DOHH2 (cell line): Measurements from ENCODE around the gene CYP26C1.

Source experiments
- H3F3A ChIP-seq: fragments of 200-600 bp; sonication (generic), shearing (Covaris generic); 2 replicates; pipeline ENCODE4 v1.6.0; 2016; ENCODE audit warnings: antibody characterized with exemption, mild to moderate bottlenecking; ENCODE audit not compliant: control insufficient read depth, insufficient read depth
- H3K27ac ChIP-seq: fragments of 200-600 bp; sonication (generic); 2 replicates; pipeline ENCODE4 v1.5.1; 2014; ENCODE audit warnings: low read depth, mild to moderate bottlenecking, low read length, moderate library complexity
- H3K27me3 ChIP-seq: fragments of 200-600 bp; sonication (generic); 2 replicates; pipeline ENCODE4 v1.6.1; 2014; ENCODE audit warnings: mild to moderate bottlenecking, low read length, mixed read lengths; ENCODE audit not compliant: control insufficient read depth
- H3K36me3 ChIP-seq: fragments of 200-600 bp; sonication (generic); 2 replicates; pipeline ENCODE4 v1.6.1; 2014; ENCODE audit warnings: mild to moderate bottlenecking, low read length, moderate library complexity, mixed read lengths; ENCODE audit not compliant: control insufficient read depth
- H3K4me1 ChIP-seq: fragments of 200-600 bp; sonication (generic); 2 replicates; pipeline ENCODE4 v1.6.1; 2014; ENCODE audit warnings: mild to moderate bottlenecking, low read length, mixed read lengths; ENCODE audit not compliant: control insufficient read depth
- H3K4me2 ChIP-seq: fragments of 200-600 bp; sonication (generic); 2 replicates; pipeline ENCODE4 v1.6.0; 2014; ENCODE audit warnings: mild to moderate bottlenecking, low read length, moderate library complexity
- H3K4me3 ChIP-seq: fragments of 200-600 bp; sonication (generic); 2 replicates; pipeline ENCODE4 v1.5.1; 2014; ENCODE audit warnings: mild to moderate bottlenecking, low read length, mixed read lengths
- H3K79me2 ChIP-seq: fragments of 200-600 bp; sonication (generic); 2 replicates; pipeline ENCODE4 v1.6.1; 2014; ENCODE audit warnings: mild to moderate bottlenecking, low read length, mixed read lengths; ENCODE audit not compliant: control insufficient read depth
- H3K9me2 ChIP-seq: fragments of 200-600 bp; sonication (generic); replicated peaks from 2 replicates; pipeline ENCODE4 v1.6.1; 2014; ENCODE audit warnings: mild to moderate bottlenecking, low read length, mixed read lengths; ENCODE audit not compliant: control insufficient read depth
- H3K9me3 ChIP-seq: fragments of 200-600 bp; sonication (generic); 2 replicates; pipeline ENCODE4 v1.6.1; 2014; ENCODE audit warnings: antibody characterized with exemption, low read length, mixed read lengths; ENCODE audit not compliant: control insufficient read depth, insufficient read depth
- H4K20me1 ChIP-seq: fragments of 200-600 bp; sonication (generic); 2 replicates; pipeline ENCODE4 v1.6.0; 2014; ENCODE audit warnings: low read depth, mild to moderate bottlenecking, antibody characterized with exemption, low read length, moderate library complexity; ENCODE audit not compliant: control insufficient read depth, insufficient read depth
- EZH2phosphoT487 ChIP-seq: fragments of 200-600 bp; sonication (generic); IDR thresholded peaks from 2 replicates; pipeline ENCODE4 v1.6.1; 2017; ENCODE audit warnings: borderline replicate concordance, mild to moderate bottlenecking, antibody characterized with exemption, low read length, moderate library complexity, mixed read lengths
- TF ChIP-seq, protein P1 (sequence below): fragments of 200-600 bp; sonication (generic); IDR thresholded peaks from one replicate; pipeline ENCODE4 v1.5.1; 2014; ENCODE audit warnings: antibody characterized with exemption, mild to moderate bottlenecking, low read depth, low read length; ENCODE audit not compliant: poor library complexity, severe bottlenecking

The CYP26C1 gene

DNA sequence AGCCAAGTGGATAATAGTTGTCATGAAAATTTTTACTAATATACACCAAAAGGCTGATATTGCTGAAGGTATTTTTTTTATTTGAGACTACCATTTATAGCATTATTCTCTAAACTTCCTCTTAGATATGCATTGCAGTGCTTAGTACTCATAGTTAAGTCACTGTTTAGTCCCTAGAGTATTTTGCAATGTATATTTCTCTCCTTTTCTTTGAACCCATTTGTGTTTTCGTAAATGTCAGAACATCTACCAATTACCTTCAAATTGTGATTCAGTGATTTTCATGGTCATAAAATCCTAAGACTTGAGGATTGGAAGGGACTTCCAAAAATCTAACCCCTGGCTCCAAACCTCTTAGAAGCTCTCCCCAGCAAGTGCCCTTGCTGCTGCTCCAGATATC is 21.5 kb upstream of the CYP26C1 start:
- no peak overlapping the region for H3K4me3 ChIP-seq
- no peaks in the 10 kb centered on the region for H3F3A ChIP-seq
- peaks cover 13% of the 10 kb centered on the region for H3K4me1 ChIP-seq
- H3K79me2 ChIP-seq, result no peaks in the 10 kb centered on the region
- H3K4me2 ChIP-seq, result peak overlapping the region; percentile 45
- H3K27ac ChIP-seq, result no peak overlapping the region
- no peaks in the 10 kb centered on the region for H3K36me3 ChIP-seq
- TF ChIP-seq, protein P1, sequence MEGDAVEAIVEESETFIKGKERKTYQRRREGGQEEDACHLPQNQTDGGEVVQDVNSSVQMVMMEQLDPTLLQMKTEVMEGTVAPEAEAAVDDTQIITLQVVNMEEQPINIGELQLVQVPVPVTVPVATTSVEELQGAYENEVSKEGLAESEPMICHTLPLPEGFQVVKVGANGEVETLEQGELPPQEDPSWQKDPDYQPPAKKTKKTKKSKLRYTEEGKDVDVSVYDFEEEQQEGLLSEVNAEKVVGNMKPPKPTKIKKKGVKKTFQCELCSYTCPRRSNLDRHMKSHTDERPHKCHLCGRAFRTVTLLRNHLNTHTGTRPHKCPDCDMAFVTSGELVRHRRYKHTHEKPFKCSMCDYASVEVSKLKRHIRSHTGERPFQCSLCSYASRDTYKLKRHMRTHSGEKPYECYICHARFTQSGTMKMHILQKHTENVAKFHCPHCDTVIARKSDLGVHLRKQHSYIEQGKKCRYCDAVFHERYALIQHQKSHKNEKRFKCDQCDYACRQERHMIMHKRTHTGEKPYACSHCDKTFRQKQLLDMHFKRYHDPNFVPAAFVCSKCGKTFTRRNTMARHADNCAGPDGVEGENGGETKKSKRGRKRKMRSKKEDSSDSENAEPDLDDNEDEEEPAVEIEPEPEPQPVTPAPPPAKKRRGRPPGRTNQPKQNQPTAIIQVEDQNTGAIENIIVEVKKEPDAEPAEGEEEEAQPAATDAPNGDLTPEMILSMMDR, result no peak
- no peak for TF ChIP-seq EZH2phosphoT487
- no peaks in the 10 kb centered on the region for H3K27me3 ChIP-seq
- no peaks in the 10 kb centered on the region for H3K9me2 ChIP-seq
- H4K20me1 ChIP-seq, result no peaks in the 10 kb centered on the region
- no peaks in the 10 kb centered on the region for H3K9me3 ChIP-seq

DNA sequence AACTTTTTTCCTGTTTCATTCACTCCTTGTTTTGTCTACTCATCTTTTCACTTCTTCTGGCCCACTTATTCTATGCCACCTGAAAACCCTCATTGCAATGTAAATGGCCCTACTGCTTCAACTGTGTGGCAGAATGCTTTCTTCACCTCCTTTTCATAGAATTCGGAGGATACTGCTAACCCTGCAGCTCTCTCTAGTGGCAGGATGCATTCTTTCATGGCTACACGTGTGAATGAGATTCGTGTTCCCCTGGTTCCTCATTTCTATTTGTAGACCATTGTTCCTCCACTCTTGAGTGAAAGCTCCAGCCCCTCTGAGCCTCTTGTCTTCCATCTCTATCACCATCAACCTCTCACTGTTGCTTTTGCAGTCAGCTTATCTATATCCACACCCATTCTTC is 20.9 kb upstream of the CYP26C1 start:
- H3K9me2 ChIP-seq, result no peaks in the 10 kb centered on the region

DNA sequence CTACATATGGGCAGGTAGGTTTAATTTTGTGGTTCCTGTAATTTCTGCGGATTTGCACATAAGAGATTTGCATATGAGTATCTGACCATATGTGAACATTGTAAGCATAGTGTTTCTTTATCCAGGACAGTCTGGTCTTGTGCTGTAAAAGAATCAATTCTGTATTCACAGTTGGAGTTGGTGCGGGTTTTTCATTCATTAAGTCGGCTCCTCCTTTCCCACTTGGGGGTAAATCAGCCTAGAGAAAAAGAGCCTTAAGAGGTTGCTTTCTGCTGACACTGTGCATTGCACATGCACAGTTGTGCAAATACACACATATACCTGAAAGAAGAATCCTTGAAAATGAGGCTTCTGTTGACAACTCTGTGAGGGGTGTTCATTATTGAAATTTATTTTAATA is 6.1 kb upstream of the CYP26C1 start:
- no peak for TF ChIP-seq EZH2phosphoT487
- TF ChIP-seq, protein P1, result no peak
- no peaks in the 10 kb centered on the region for H3K79me2 ChIP-seq
- H3K4me2 ChIP-seq, result no peak overlapping the region
- no peaks in the 10 kb centered on the region for H3K4me1 ChIP-seq
- H4K20me1 ChIP-seq, result no peaks in the 10 kb centered on the region
- no peak overlapping the region for H3K27ac ChIP-seq
- H3K9me3 ChIP-seq, result no peaks in the 10 kb centered on the region
- no peaks in the 10 kb centered on the region for H3K36me3 ChIP-seq
- no peak overlapping the region for H3K4me3 ChIP-seq
- H3K27me3 ChIP-seq, result no peaks in the 10 kb centered on the region
- no peaks in the 10 kb centered on the region for H3K9me2 ChIP-seq
- no peaks in the 10 kb centered on the region; the same call in 1 of the 2 replicates for H3F3A ChIP-seq

More for the DNA sequence above, 20.9 kb upstream of the CYP26C1 start:
- no peaks in the 10 kb centered on the region for H3K9me3 ChIP-seq
- H3K4me2 ChIP-seq, result peak overlapping the region; percentile 45
- no peaks in the 10 kb centered on the region for H4K20me1 ChIP-seq
- H3K36me3 ChIP-seq, result no peaks in the 10 kb centered on the region
- H3K27ac ChIP-seq, result no peak overlapping the region
- peaks cover 13% of the 10 kb centered on the region for H3K4me1 ChIP-seq
- TF ChIP-seq, protein P1, result peak; percentile 77
- no peak for TF ChIP-seq EZH2phosphoT487
- no peaks in the 10 kb centered on the region for H3F3A ChIP-seq
- peak overlapping the region; percentile 28; the same call in 1 of the 2 replicates for H3K4me3 ChIP-seq
- no peaks in the 10 kb centered on the region for H3K27me3 ChIP-seq
- H3K79me2 ChIP-seq, result no peaks in the 10 kb centered on the region
